ENCODE data around the gene FAM221A.
A peak's percentile ranks its signal among the peaks of the same experiment; 100 is the strongest.

The FAM221A gene

DNA sequence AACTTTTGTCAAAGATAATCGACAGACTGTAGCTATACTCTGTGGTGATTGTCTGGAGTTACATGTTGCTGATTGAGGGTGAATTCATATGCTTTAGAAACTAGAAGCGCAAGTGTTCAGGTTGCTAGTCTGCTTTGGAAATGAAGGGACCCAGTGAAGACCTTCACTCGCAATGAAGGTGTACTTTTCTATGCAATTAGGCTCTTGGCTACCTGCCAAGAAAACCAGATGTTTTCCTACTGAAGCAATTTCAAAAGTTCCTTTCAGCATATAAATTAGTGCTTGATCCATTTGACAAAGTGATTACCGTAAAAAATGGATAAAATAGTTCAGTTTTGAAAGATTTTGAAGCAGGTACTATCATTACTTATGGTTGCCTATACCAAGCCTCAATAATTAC lies 20.0 kb downstream of the FAM221A start:
- TF ChIP-seq CTCF (IDR thresholded peaks at IDR 0.05; ENCODE audit: low read depth, low read length, missing control alignments): no peak
- DNase-seq (ENCODE audit: extremely low read depth, low read depth): no peak
- no peak overlapping the region for H3K4me3 ChIP-seq (replicated peaks; ENCODE audit: low read depth, low read length)

DNA sequence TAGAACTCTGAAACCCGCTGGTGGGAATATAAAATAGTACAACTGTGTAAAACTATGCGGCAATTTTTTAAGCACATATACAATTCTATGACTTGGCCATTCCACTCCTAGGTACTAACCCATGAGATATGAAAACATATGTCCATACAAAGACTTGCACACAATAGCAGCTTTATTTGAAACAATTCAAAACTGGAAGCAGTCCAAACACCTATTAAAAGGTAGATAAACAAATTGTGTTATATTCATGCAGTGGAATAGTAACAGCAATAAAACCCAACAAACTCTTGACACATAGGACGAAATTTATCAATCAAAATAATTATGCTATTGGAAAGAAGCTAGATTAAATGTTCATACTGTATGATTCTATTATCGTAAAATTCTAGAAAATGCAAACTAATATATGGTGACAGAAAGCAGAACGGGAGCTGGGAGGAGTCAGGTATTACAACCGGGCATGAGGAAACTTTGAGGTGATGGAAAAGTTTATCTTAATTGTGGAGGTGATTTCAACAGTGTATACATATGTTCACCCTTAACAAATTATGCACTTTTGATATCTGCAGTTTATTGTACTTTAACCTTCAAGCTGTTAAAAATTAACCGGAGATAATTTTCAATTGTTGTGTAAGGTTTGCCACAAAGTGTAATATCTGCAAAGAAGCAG lies 29.2 kb downstream of the FAM221A start:
- DNase-seq (ENCODE audit: extremely low read depth, low read depth): no peak
- TF ChIP-seq CTCF (IDR thresholded peaks at IDR 0.05; ENCODE audit: low read depth, low read length, missing control alignments): no peak
- no peak overlapping the region for H3K4me3 ChIP-seq (replicated peaks; ENCODE audit: low read depth, low read length)

DNA sequence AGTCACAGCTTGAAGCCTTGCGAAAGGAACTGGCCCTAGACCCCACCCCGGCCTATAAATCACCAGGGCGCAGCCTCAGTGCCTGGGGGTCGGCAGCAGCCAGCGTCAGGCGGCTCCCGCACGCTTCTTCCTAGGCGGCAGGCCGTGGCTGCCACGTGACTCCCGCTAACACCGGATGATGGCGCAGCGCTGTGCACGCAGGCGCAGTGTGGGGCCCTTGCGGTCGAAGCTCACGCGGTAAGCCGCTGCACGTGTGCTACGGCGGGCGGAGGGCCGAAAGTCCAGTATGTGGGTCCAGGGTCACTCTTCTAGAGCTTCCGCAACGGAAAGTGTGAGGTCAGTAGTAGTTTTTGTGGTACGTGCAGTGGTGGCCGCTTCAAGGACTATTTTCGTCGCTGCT lies 30.0 kb downstream of the FAM221A start, which contains the start of gene STK31:
STK31 (plus strand) TSS at position 220 of the 400 bp plus-strand sequence; CDS start at position 287, 67 bp downstream.
- no peak for TF ChIP-seq CTCF (IDR thresholded peaks at IDR 0.05; ENCODE audit: low read depth, low read length, missing control alignments)
- no peak for DNase-seq (ENCODE audit: extremely low read depth, low read depth)
- H3K4me3 ChIP-seq (replicated peaks; ENCODE audit: low read depth, low read length): no peak within 1 kb of the TSS

- DNase-seq (ENCODE audit: extremely low read depth, low read depth): peak; percentile 19
- TF ChIP-seq CTCF (IDR thresholded peaks at IDR 0.05; ENCODE audit: low read depth, low read length, missing control alignments): peak; percentile 22
- H3K4me3 ChIP-seq (replicated peaks; ENCODE audit: low read depth, low read length): no peak overlapping the region
Measured at GRCh38 chr7:23712368-23713284, 32.6 kb downstream of the FAM221A start.

DNA sequence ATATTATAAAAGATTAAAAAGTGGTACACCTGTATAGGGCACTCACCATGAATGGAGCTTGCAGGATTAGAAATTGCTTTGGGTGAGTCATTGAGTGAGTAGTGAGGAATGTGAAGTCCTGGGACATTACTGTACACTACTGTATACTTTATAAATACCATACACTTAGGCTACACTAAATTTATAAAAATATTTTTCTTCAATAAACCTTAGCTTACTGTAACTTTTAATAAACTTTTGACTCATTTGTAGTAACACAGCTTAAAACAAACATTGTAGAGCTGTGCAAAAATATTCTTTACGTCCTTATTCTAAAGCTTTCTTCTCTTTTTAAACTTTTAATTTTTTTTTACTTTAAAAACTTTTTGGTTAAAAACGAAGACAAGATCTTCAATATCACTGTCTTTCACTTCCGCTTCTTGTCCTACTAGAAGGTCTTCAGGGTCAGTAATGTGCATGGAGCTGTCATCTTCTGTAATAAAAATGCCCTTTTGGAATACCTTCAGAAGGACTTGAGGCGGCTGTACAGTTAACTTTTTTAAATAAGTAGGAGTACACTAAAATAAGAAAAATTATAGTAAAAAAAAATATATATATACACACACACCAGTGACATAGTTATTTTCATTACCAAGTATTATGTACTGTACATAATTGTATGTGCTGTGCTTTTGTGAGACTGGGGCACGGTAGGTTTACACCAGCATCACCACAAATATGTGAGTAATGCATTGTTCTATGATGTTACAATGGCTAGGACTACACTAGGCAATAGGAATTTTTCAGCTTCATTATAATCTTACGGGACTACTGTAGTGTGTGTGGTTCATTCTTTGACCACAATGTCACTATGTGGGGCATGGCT lies 33.5 kb downstream of the FAM221A start:
- peak; percentile 33 for DNase-seq (ENCODE audit: extremely low read depth, low read depth)
- TF ChIP-seq CTCF (IDR thresholded peaks at IDR 0.05; ENCODE audit: low read depth, low read length, missing control alignments): no peak

DNA sequence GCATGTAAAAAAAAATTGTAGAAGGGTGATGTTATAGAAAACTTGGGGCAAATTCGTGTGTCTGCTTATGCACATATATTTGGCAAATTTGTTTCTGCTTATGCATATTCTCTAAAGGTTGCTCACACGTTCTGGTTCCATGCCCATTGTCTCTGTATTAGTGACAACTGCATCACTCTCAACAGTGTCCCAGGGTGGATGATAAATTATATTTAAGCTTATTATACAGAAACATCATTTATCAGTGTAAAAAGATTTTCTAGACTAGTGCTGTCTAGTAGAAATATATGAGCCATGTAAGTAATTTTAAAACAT lies 34.1 kb downstream of the FAM221A start:
- TF ChIP-seq CTCF (IDR thresholded peaks at IDR 0.05; ENCODE audit: low read depth, low read length, missing control alignments): no peak
- no peak for DNase-seq (ENCODE audit: extremely low read depth, low read depth)
- no peak overlapping the region for H3K4me3 ChIP-seq (replicated peaks; ENCODE audit: low read depth, low read length)

More for the DNA sequence above, 33.5 kb downstream of the FAM221A start:
- H3K4me3 ChIP-seq (replicated peaks; ENCODE audit: low read depth, low read length): no peak overlapping the region

Measured in HFF-Myc (cell line).